Measurements from ENCODE around the gene ZNF831. TPM values are rescaled to one million over a fixed set of nuclear protein-coding genes. Genes with fewer than 3 reads are reported as not detected.

ZNF831 gene
- polyA plus RNA-seq, 1 of the 3 experiments (the other 2 are of a cell fraction): not detected

- 29% methylated on average over 11 of the region's 18 CpGs for WGBS (ENCODE audit: low lambda C conversion rate)
- CTCF ChIA-PET: no interaction called here
- Histone ChIP-seq H2AFZ (ENCODE audit: low read depth) (no peak overlapping the region), H3K4me1 (ENCODE audit: control insufficient read depth in 1 of 2, insufficient read depth in 2 of 2, low read depth in 1 of 2, low read length in 1 of 2) (peaks cover 0 to 14% of the 10 kb centered on the region in 2 experiments; a peak in 2 of 4 replicates), H3K27ac (ENCODE audit: low read depth in 2 of 2, low read length in 1 of 2) (no peak overlapping the region), H3K9me3 (no peaks in the 10 kb centered on the region), H4K20me1 (ENCODE audit: insufficient read depth) (no peaks in the 10 kb centered on the region), H3K9ac (no peak overlapping the region), H3K4me2 (no peak overlapping the region), H3K4me3 (ENCODE audit: low read depth in 2 of 2, low read length in 1 of 2) (no peak overlapping the region), H3K36me3 (replicated peaks in 1 of 2; ENCODE audit: control insufficient read depth in 1 of 2, insufficient read depth in 2 of 2, low read length in 1 of 2) (no peaks in the 10 kb centered on the region), H3K79me2 (ENCODE audit: insufficient read depth) (no peaks in the 10 kb centered on the region), H3K9me2 (no peaks in the 10 kb centered on the region), H3K27me3 (ENCODE audit: insufficient read depth) (no peaks in the 10 kb centered on the region; the same call in 1 of the 2 replicates), H3F3A (replicated peaks; ENCODE audit: insufficient read depth) (no peaks in the 10 kb centered on the region)
- POLR2A ChIA-PET: no interaction called here
- no peak for DNase-seq
- TF ChIP-seq YY1 (IDR thresholded peaks at IDR 0.05; ENCODE audit: low read depth) (no peak), USF1 (IDR thresholded peaks at IDR 0.05; ENCODE audit: borderline replicate concordance, low read depth) (no peak), FOXJ3 (CRISPR knock-in tag; IDR thresholded peaks at IDR 0.05) (no peak), SMC3 (IDR thresholded peaks at IDR 0.05; ENCODE audit: low read depth, low read length) (no peak), FOXM1 (IDR thresholded peaks at IDR 0.05; ENCODE audit: low read depth) (no peak), TCF12 (IDR thresholded peaks at IDR 0.05) (no peak), POLR2AphosphoS5 (IDR thresholded peaks at IDR 0.05; ENCODE audit: low read depth, low read length) (no peak), FOSL2 (IDR thresholded peaks at IDR 0.05; ENCODE audit: borderline replicate concordance, low read depth) (no peak), RXRA (IDR thresholded peaks at IDR 0.05; ENCODE audit: borderline replicate concordance, low read depth) (no peak), TAF1 (IDR thresholded peaks at IDR 0.05; ENCODE audit: borderline replicate concordance, low read depth, low read length) (no peak), TEAD4 (IDR thresholded peaks at IDR 0.05; ENCODE audit: borderline replicate concordance, insufficient read depth) (no peak), MAX (IDR thresholded peaks at IDR 0.05; ENCODE audit: low read depth) (no peak), NRF1 (IDR thresholded peaks at IDR 0.05; ENCODE audit: low read depth, low read length) (no peak), CHD2 (IDR thresholded peaks at IDR 0.05; ENCODE audit: low read length, partially characterized antibody) (no peak)
- TF ChIP-seq, protein P1, sequence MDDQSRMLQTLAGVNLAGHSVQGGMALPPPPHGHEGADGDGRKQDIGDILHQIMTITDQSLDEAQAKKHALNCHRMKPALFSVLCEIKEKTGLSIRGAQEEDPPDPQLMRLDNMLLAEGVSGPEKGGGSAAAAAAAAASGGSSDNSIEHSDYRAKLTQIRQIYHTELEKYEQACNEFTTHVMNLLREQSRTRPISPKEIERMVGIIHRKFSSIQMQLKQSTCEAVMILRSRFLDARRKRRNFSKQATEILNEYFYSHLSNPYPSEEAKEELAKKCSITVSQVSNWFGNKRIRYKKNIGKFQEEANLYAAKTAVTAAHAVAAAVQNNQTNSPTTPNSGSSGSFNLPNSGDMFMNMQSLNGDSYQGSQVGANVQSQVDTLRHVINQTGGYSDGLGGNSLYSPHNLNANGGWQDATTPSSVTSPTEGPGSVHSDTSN (IDR thresholded peaks at IDR 0.05): no peak
These were observed 13.7 kb upstream of the ZNF831 start for GRCh38 chr20:59149678-59150504.

DNA sequence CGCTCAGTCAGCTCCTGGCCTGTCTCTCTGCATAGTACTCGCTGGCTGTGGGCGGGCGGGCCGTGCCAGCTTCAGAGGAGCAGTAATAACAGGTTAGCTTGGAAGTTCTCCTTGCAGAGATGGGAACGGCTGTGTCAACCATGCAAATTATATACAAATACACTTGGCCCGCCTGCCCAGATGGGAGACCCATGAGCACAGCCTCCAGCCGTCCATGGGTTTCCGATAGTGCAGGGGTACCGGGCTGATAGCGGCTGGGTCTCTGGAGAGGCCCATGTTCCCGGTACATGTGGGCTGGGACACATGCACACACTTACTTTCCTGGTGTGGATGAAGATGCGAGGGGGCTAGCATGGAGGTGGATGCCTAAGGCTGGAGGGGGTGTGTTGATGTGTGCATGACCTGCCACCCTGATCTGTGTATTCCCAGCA, 12.8 kb upstream of the ZNF831 start:
- H3K4me1 ChIP-seq (ENCODE audit: control insufficient read depth in 1 of 2, insufficient read depth in 2 of 2, low read depth in 1 of 2, low read length in 1 of 2): peaks cover 0 to 14% of the 10 kb centered on the region in 2 experiments; a peak in 2 of 4 replicates
- H2AFZ ChIP-seq (ENCODE audit: low read depth): no peak overlapping the region
- no peak overlapping the region for H3K4me2 ChIP-seq
- POLR2A ChIA-PET: no interaction called here
- H3K9ac ChIP-seq: no peak overlapping the region
- WGBS (ENCODE audit: low lambda C conversion rate): 57% methylated on average over 11 of the region's 13 CpGs
- DNase-seq: no peak
- no peak overlapping the region for H3K27ac ChIP-seq (ENCODE audit: low read depth in 2 of 2, low read length in 1 of 2)
- H3K36me3 ChIP-seq (replicated peaks in 1 of 2; ENCODE audit: control insufficient read depth in 1 of 2, insufficient read depth in 2 of 2, low read length in 1 of 2): no peaks in the 10 kb centered on the region
- H3K79me2 ChIP-seq (ENCODE audit: insufficient read depth): no peaks in the 10 kb centered on the region
- H3K9me3 ChIP-seq: no peaks in the 10 kb centered on the region
- H3K9me2 ChIP-seq: no peaks in the 10 kb centered on the region
- H3K4me3 ChIP-seq (ENCODE audit: low read depth in 2 of 2, low read length in 1 of 2): no peak overlapping the region
- CTCF ChIA-PET: no interaction called here
- no peaks in the 10 kb centered on the region; the same call in 1 of the 2 replicates for H3K27me3 ChIP-seq (ENCODE audit: insufficient read depth)
- H4K20me1 ChIP-seq (ENCODE audit: insufficient read depth): no peaks in the 10 kb centered on the region
- TF ChIP-seq NRF1 (IDR thresholded peaks at IDR 0.05; ENCODE audit: low read depth, low read length) (no peak), TEAD4 (IDR thresholded peaks at IDR 0.05; ENCODE audit: borderline replicate concordance, insufficient read depth) (no peak), RAD21 (IDR thresholded peaks at IDR 0.05; ENCODE audit: low read length) (no peak), YY1 (IDR thresholded peaks at IDR 0.05; ENCODE audit: low read depth) (no peak), ELF1 (IDR thresholded peaks at IDR 0.05) (no peak), POLR2AphosphoS5 (IDR thresholded peaks at IDR 0.05; ENCODE audit: low read depth, low read length) (no peak), GABPA (IDR thresholded peaks at IDR 0.05; ENCODE audit: low read depth) (no peak), TCF12 (IDR thresholded peaks at IDR 0.05) (no peak), CHD2 (IDR thresholded peaks at IDR 0.05; ENCODE audit: low read length, partially characterized antibody) (no peak), SIN3A (IDR thresholded peaks at IDR 0.05; ENCODE audit: borderline replicate concordance, low read depth, low read length) (no peak), RFX5 (IDR thresholded peaks at IDR 0.05; ENCODE audit: low read length) (no peak), MXI1 (IDR thresholded peaks at IDR 0.05; ENCODE audit: low read depth, low read length) (no peak)
- TF ChIP-seq, protein P2, sequence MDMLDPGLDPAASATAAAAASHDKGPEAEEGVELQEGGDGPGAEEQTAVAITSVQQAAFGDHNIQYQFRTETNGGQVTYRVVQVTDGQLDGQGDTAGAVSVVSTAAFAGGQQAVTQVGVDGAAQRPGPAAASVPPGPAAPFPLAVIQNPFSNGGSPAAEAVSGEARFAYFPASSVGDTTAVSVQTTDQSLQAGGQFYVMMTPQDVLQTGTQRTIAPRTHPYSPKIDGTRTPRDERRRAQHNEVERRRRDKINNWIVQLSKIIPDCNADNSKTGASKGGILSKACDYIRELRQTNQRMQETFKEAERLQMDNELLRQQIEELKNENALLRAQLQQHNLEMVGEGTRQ (IDR thresholded peaks at IDR 0.05; ENCODE audit: borderline replicate concordance, low read depth, low read length): no peak
- TF ChIP-seq, protein P3, sequence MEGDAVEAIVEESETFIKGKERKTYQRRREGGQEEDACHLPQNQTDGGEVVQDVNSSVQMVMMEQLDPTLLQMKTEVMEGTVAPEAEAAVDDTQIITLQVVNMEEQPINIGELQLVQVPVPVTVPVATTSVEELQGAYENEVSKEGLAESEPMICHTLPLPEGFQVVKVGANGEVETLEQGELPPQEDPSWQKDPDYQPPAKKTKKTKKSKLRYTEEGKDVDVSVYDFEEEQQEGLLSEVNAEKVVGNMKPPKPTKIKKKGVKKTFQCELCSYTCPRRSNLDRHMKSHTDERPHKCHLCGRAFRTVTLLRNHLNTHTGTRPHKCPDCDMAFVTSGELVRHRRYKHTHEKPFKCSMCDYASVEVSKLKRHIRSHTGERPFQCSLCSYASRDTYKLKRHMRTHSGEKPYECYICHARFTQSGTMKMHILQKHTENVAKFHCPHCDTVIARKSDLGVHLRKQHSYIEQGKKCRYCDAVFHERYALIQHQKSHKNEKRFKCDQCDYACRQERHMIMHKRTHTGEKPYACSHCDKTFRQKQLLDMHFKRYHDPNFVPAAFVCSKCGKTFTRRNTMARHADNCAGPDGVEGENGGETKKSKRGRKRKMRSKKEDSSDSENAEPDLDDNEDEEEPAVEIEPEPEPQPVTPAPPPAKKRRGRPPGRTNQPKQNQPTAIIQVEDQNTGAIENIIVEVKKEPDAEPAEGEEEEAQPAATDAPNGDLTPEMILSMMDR (IDR thresholded peaks at IDR 0.05): no peak
- no peaks in the 10 kb centered on the region for H3F3A ChIP-seq (replicated peaks; ENCODE audit: insufficient read depth)
